Osteoblast (primary cell): ENCODE results near the gene LMOD3. TPM values are rescaled to one million over a fixed set of nuclear protein-coding genes. Genes with fewer than 3 reads are reported as not detected.

Experiments used
- DNase-seq: peaks from one replicate; pipeline ENCODE4 v3.0.0; 2011; ENCODE audit warnings: low spot score, mixed read lengths; ENCODE audit not compliant: insufficient read length; ENCODE audit errors: missing footprints
- H2AFZ ChIP-seq: 2 replicates; pipeline ENCODE4 v1.6.0; 2011; ENCODE audit warnings: mild to moderate bottlenecking, low read length
- H3K27ac ChIP-seq: 2 replicates; pipeline ENCODE4 v1.5.1; 2011; ENCODE audit warnings: mild to moderate bottlenecking, low read depth, low read length, moderate library complexity
- H3K27me3 ChIP-seq: 2 replicates; pipeline ENCODE4 v1.6.0; 2012; ENCODE audit warnings: mild to moderate bottlenecking, control low read depth, inconsistent platforms, low read length, moderate library complexity; ENCODE audit not compliant: insufficient read depth
- H3K36me3 ChIP-seq: 2 replicates; pipeline ENCODE4 v1.5.1; 2011; ENCODE audit warnings: mild to moderate bottlenecking, low read length, control low read depth, moderate library complexity; ENCODE audit not compliant: insufficient read depth
- H3K4me1 ChIP-seq: 2 replicates; pipeline ENCODE4 v1.5.1; 2011; ENCODE audit warnings: mild to moderate bottlenecking, low read length, control low read depth, moderate library complexity; ENCODE audit not compliant: insufficient read depth
- H3K4me2 ChIP-seq: 2 replicates; pipeline ENCODE4 v1.6.0; 2011; ENCODE audit warnings: mild to moderate bottlenecking, low read length; ENCODE audit not compliant: insufficient read depth
- H3K4me3 ChIP-seq: fragments of 200-600 bp; sonication (generic); 3 replicates; pipeline ENCODE4 v1.5.1; 2012; ENCODE audit warnings: mild to moderate bottlenecking, low read length, inconsistent platforms; ENCODE audit not compliant: insufficient read depth
- H3K79me2 ChIP-seq: 2 replicates; pipeline ENCODE4 v1.6.0; 2012; ENCODE audit warnings: mild to moderate bottlenecking, low read length, control low read depth, inconsistent platforms; ENCODE audit not compliant: insufficient read depth
- H3K9me3 ChIP-seq: 2 replicates; pipeline ENCODE4 v1.5.1; 2011; ENCODE audit warnings: low read depth, low read length, control low read depth
- H4K20me1 ChIP-seq: 2 replicates; pipeline ENCODE4 v1.6.0; 2012; ENCODE audit warnings: mild to moderate bottlenecking, low read length, control low read depth; ENCODE audit not compliant: insufficient read depth
- total RNA-seq: library from RNA; depleted of rRNA; stranded (reverse); fragments of >200 nt; gene quantifications from 2 replicates; pipeline ENCODE4 v1.2.3, GENCODE V29; 2012
- TF ChIP-seq, protein P1 (sequence below): IDR thresholded peaks from 2 replicates; pipeline ENCODE4 v1.5.1; 2011; ENCODE audit warnings: mild to moderate bottlenecking, low read depth, low read length, moderate library complexity; ENCODE audit errors: extremely low read depth

Gene LMOD3
- total RNA-seq: not detected in 2 replicates

DNA sequence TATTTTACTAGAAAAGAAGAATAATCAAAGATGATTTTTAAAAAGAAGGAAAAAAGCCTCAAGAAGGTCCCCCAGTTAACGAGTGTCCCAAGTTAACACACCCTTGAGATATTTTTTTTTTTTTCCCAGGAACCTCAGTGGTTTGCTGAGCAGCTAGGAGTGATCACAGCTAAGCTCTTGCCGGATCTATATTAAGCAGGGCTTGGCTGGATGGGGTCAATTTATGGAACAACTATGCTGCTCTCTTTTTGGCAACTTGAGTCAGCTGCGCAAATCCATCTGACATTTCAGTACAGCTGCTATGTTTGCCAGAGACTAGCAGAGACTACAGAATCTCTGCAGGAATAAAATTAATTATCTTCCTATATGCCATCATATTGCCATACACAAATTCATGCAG, at the start of gene LMOD3:
Gene LMOD3 (minus strand): TSS at position 193 of the 400 bp plus-strand sequence. CDS start 209 bp downstream, outside the sequence.
- H3K27me3 ChIP-seq: peaks cover 11% of the 10 kb centered on the region
- H3K4me1 ChIP-seq: no peaks in the 10 kb centered on the region
- no peaks in the 10 kb centered on the region for H3K79me2 ChIP-seq
- no peak for DNase-seq
- H4K20me1 ChIP-seq: no peaks in the 10 kb centered on the region
- no peaks in the 10 kb centered on the region for H3K9me3 ChIP-seq
- no peak within 1 kb of the TSS for H2AFZ ChIP-seq
- H3K27ac ChIP-seq: no peak within 1 kb of the TSS
- no peaks in the 10 kb centered on the region for H3K36me3 ChIP-seq
- TF ChIP-seq, protein P1, sequence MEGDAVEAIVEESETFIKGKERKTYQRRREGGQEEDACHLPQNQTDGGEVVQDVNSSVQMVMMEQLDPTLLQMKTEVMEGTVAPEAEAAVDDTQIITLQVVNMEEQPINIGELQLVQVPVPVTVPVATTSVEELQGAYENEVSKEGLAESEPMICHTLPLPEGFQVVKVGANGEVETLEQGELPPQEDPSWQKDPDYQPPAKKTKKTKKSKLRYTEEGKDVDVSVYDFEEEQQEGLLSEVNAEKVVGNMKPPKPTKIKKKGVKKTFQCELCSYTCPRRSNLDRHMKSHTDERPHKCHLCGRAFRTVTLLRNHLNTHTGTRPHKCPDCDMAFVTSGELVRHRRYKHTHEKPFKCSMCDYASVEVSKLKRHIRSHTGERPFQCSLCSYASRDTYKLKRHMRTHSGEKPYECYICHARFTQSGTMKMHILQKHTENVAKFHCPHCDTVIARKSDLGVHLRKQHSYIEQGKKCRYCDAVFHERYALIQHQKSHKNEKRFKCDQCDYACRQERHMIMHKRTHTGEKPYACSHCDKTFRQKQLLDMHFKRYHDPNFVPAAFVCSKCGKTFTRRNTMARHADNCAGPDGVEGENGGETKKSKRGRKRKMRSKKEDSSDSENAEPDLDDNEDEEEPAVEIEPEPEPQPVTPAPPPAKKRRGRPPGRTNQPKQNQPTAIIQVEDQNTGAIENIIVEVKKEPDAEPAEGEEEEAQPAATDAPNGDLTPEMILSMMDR: no peak
- no peak within 1 kb of the TSS for H3K4me3 ChIP-seq
- no peak within 1 kb of the TSS for H3K4me2 ChIP-seq

- Histone ChIP-seq H2AFZ (no peak overlapping the region), H3K9me3 (no peaks in the 10 kb centered on the region), H3K4me3 (no peak overlapping the region), H3K4me2 (no peak overlapping the region), H3K79me2 (no peaks in the 10 kb centered on the region), H3K27ac (no peak overlapping the region), H3K4me1 (no peaks in the 10 kb centered on the region), H3K36me3 (no peaks in the 10 kb centered on the region), H4K20me1 (no peaks in the 10 kb centered on the region), H3K27me3 (no peaks in the 10 kb centered on the region)
- TF ChIP-seq, protein P1: no peak
- no peak for DNase-seq
Observed at GRCh38 chr3:69172058-69172457, 49.7 kb upstream of the LMOD3 start.

DNA sequence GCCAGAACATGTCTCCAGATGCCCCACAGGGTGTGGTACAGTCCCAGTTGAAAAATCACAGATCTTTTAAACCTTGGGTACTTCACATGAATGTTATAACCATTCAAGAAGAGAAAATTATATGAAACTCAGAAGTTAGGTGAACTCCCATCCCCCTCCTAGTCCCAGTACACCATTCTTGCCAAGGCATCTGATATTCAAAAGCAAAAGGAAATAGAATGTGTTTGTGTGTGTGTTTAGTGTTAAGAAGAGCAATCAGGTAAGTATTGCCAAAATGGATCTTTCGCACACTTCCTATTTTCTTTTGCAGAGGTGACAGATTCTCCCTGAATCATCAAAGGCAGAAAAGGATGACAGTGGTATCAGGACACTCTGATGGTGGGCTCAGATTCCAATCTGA, 44.1 kb upstream of the LMOD3 start:
- TF ChIP-seq, protein P1: no peak
- no peaks in the 10 kb centered on the region for H3K27me3 ChIP-seq
- H3K4me3 ChIP-seq: no peak overlapping the region
- no peaks in the 10 kb centered on the region for H4K20me1 ChIP-seq
- DNase-seq: no peak
- H3K9me3 ChIP-seq: no peaks in the 10 kb centered on the region
- H3K36me3 ChIP-seq: no peaks in the 10 kb centered on the region
- H3K4me1 ChIP-seq: no peaks in the 10 kb centered on the region
- H3K27ac ChIP-seq: no peak overlapping the region
- no peak overlapping the region for H3K4me2 ChIP-seq
- H3K79me2 ChIP-seq: no peaks in the 10 kb centered on the region
- H2AFZ ChIP-seq: no peak overlapping the region

DNA sequence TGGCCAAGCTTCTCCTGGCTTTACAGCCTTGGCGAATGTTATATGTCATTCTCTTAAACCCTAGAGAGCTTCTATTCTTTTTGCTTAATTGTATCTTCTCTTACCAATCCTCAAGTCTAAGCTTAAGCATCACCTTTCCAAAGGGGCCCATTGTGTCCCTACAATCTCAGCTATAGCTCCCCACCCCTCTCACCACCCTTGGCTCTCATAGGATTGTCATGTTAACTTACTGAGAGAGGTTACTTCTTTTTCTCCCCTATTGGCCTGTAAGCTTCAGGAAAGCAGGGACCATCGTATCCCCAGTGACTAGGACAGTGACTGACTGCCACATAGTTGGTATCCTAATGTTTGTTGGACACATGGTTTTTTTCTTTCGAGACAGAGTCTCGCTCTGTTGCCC, 43.3 kb upstream of the LMOD3 start:
- TF ChIP-seq, protein P1: no peak
- H4K20me1 ChIP-seq: no peaks in the 10 kb centered on the region
- H3K4me1 ChIP-seq: no peaks in the 10 kb centered on the region
- no peaks in the 10 kb centered on the region for H3K9me3 ChIP-seq
- H3K27me3 ChIP-seq: no peaks in the 10 kb centered on the region
- H3K27ac ChIP-seq: no peak overlapping the region
- H3K4me3 ChIP-seq: no peak overlapping the region
- H2AFZ ChIP-seq: no peak overlapping the region
- no peak overlapping the region for H3K4me2 ChIP-seq
- H3K79me2 ChIP-seq: no peaks in the 10 kb centered on the region
- no peaks in the 10 kb centered on the region for H3K36me3 ChIP-seq
- DNase-seq: no peak
